PFSK-1 (cell line): Measurements from ENCODE around the gene MGA.

Source experiments
- FOXP2 ChIP-seq: optimal IDR thresholded peaks from 2 replicates; pipeline ENCODE3; 2011; ENCODE audit warnings: borderline replicate concordance, control low read depth, inconsistent platforms; ENCODE audit not compliant: insufficient read depth; ENCODE audit errors: extremely low read length, extremely low read depth
- SIN3A ChIP-seq: IDR thresholded peaks from 2 replicates; pipeline ENCODE4 v1.6.1; 2012; ENCODE audit warnings: mild to moderate bottlenecking, low read length, moderate library complexity, borderline replicate concordance; ENCODE audit not compliant: insufficient read depth
- TAF1 ChIP-seq: IDR thresholded peaks from 2 replicates; pipeline ENCODE4 v1.6.1; 2012; ENCODE audit warnings: low read length, control low read depth, borderline replicate concordance; ENCODE audit not compliant: insufficient read depth
- TF ChIP-seq, protein P1 (sequence below), 2 experiments: IDR thresholded peaks; 2 replicates each; pipeline versions ENCODE4 v1.6.1 to v1.8.0; 2011 to 2012; ENCODE audit warnings: low read depth in 2 of 2, low read length in 2 of 2, control low read depth in 1 of 2, inconsistent platforms in 1 of 2, mild to moderate bottlenecking in 1 of 2, moderate library complexity in 1 of 2; ENCODE audit not compliant: insufficient read depth in 1 of 2

- TF ChIP-seq TAF1 = no peak
- no peak for TF ChIP-seq SIN3A
- TF ChIP-seq, protein P1, sequence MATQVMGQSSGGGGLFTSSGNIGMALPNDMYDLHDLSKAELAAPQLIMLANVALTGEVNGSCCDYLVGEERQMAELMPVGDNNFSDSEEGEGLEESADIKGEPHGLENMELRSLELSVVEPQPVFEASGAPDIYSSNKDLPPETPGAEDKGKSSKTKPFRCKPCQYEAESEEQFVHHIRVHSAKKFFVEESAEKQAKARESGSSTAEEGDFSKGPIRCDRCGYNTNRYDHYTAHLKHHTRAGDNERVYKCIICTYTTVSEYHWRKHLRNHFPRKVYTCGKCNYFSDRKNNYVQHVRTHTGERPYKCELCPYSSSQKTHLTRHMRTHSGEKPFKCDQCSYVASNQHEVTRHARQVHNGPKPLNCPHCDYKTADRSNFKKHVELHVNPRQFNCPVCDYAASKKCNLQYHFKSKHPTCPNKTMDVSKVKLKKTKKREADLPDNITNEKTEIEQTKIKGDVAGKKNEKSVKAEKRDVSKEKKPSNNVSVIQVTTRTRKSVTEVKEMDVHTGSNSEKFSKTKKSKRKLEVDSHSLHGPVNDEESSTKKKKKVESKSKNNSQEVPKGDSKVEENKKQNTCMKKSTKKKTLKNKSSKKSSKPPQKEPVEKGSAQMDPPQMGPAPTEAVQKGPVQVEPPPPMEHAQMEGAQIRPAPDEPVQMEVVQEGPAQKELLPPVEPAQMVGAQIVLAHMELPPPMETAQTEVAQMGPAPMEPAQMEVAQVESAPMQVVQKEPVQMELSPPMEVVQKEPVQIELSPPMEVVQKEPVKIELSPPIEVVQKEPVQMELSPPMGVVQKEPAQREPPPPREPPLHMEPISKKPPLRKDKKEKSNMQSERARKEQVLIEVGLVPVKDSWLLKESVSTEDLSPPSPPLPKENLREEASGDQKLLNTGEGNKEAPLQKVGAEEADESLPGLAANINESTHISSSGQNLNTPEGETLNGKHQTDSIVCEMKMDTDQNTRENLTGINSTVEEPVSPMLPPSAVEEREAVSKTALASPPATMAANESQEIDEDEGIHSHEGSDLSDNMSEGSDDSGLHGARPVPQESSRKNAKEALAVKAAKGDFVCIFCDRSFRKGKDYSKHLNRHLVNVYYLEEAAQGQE (IDR thresholded peaks at IDR 0.05; ENCODE audit: insufficient read depth in 1 of 2, low read depth in 2 of 2, low read length in 2 of 2) = no peak
- TF ChIP-seq FOXP2 = no peak
Measured at GRCh38 chr15:41790169-41790568, 130.0 kb downstream of the MGA start.
